Sigmoid colon (tissue), 7 donors: ENCODE measurements around the gene VPS13D. TPM values are rescaled to one million over a fixed set of nuclear protein-coding genes. Genes with fewer than 3 reads are reported as not detected.

Source experiments
- DNase-seq: peaks from one replicate; pipeline ENCODE4 v3.0.0-alpha.2; 2019
- H3K27ac ChIP-seq, 4 donors: fragments of 200-600 bp; sonication (generic); one replicate each; pipeline ENCODE4 v1.5.1; 2016 to 2019; ENCODE audit warnings: mild to moderate bottlenecking in 1 of 4
- H3K27me3 ChIP-seq, 3 donors: fragments of 200-600 bp; sonication (generic); one replicate each; pipeline ENCODE4 v1.5.1; 2019; ENCODE audit warnings: mild to moderate bottlenecking in 1 of 3
- H3K36me3 ChIP-seq, 4 donors: fragments of 200-600 bp; sonication (generic); one replicate each; pipeline ENCODE4 v1.5.1; 2016 to 2019
- H3K4me1 ChIP-seq, 4 donors: fragments of 200-600 bp; sonication (generic); one replicate each; pipeline ENCODE4 v1.5.1; 2017 to 2019
- H3K4me3 ChIP-seq, 4 donors: fragments of 200-600 bp; sonication (generic); one replicate each; pipeline ENCODE4 v1.5.1; 2017 to 2019; ENCODE audit warnings: mild to moderate bottlenecking in 2 of 4, moderate library complexity in 1 of 4
- H3K9me3 ChIP-seq, 4 donors: fragments of 200-600 bp in 3 of 4; sonication (generic) in 3 of 4; one replicate each; pipeline versions ENCODE4 v1.5.1 to v1.6.1; 2013 to 2019
- CTCF ChIP-seq, 4 experiments: fragments of 450-650 bp in 3 of 4; fragments of 200-600 bp in 1 of 4; IDR thresholded peaks; one replicate each; pipeline ENCODE4 v1.5.1; 2016 to 2019; ENCODE audit warnings: antibody characterized with exemption in 4 of 4, mild to moderate bottlenecking in 3 of 4, moderate library complexity in 2 of 4
- EP300 ChIP-seq, 4 donors: sonication (generic); formaldehyde crosslinking; IDR thresholded peaks; one replicate each; pipeline ENCODE4 v1.6.1; 2017; ENCODE audit warnings: antibody characterized with exemption in 4 of 4
- POLR2A ChIP-seq, 2 donors: fragments of 450-650 bp; IDR thresholded peaks; one replicate each; pipeline ENCODE4 v1.6.1; 2016; ENCODE audit warnings: antibody characterized with exemption in 2 of 2, mild to moderate bottlenecking in 2 of 2, moderate library complexity in 2 of 2
- POLR2AphosphoS5 ChIP-seq, 4 donors: sonication (generic); formaldehyde crosslinking; IDR thresholded peaks; one replicate each; pipeline ENCODE4 v1.6.1; 2017; ENCODE audit warnings: antibody characterized with exemption in 4 of 4
- WGBS, 2 donors: extraction: QIAGEN DNeasy Blood & Tissue Kit; methylation state at CpG; one replicate each; pipeline ENCODE4 v1.1.7; 2013; 5-methylcytosine and 5-hydroxymethylcytosine counted together
- intact Hi-C: fragments of 100-400 bp; cut with DNase I; formaldehyde crosslinking; loops from one replicate; pipeline ENCODE4 v1.15.1; 2023
- polyA plus RNA-seq, 3 donors: library from polyadenylated mRNA; stranded (reverse); fragments of 200-250 nt; gene quantifications; one replicate each; pipeline ENCODE4 v1.2.3, GENCODE V29; 2013
- total RNA-seq, 4 donors: library from RNA; depleted of rRNA; stranded (reverse); fragments of >200 nt; gene quantifications; one replicate each; pipeline ENCODE4 v1.1.0, GENCODE V29; 2016
- donor health status: healthy with polysubstance abuse.
- donor health status: Bipolar disorder and iron deficiency.
- donor health status: healthy.

The VPS13D gene
- total and polyA plus RNA-seq, 7 donors: 7.6 to 90.8 (median 49.7) TPM

GRCh38 chr1:12206792-12207424 is 22.9 kb upstream of the VPS13D start:
- H3K4me1 ChIP-seq: peaks cover 0 to 9% (median 3%) of the 10 kb centered on the region in 4 donors
- H3K4me3 ChIP-seq: no peak overlapping the region
- 78 to 83% methylated on average over 17 of the region's 17 CpGs for WGBS, 2 donors
- TF ChIP-seq CTCF (IDR thresholded peaks at IDR 0.05) (no peak), POLR2A (IDR thresholded peaks at IDR 0.05) (no peak), EP300 (IDR thresholded peaks at IDR 0.05) (no peak), POLR2AphosphoS5 (IDR thresholded peaks at IDR 0.05) (no peak)
- H3K27me3 ChIP-seq: no peaks in the 10 kb centered on the region
- H3K36me3 ChIP-seq: peaks cover 0 to 12% (median 0%) of the 10 kb centered on the region in 4 donors
- no peak overlapping the region for H3K27ac ChIP-seq
- DNase-seq: no peak
- intact Hi-C loops: no loop called here
- no peaks in the 10 kb centered on the region for H3K9me3 ChIP-seq

- H3K27me3 ChIP-seq: no peaks in the 10 kb centered on the region
- TF ChIP-seq EP300 (IDR thresholded peaks at IDR 0.05) (no peak), POLR2A (IDR thresholded peaks at IDR 0.05) (no peak), CTCF (IDR thresholded peaks at IDR 0.05) (no peak), POLR2AphosphoS5 (IDR thresholded peaks at IDR 0.05) (no peak)
- 73% methylated on average over 6 of the region's 6 CpGs for WGBS, 2 donors
- H3K36me3 ChIP-seq: no peaks in the 10 kb centered on the region
- no peak overlapping the region for H3K4me3 ChIP-seq
- intact Hi-C loops: no loop called here
- H3K4me1 ChIP-seq: peaks cover 0 to 9% (median 3%) of the 10 kb centered on the region in 4 donors
- H3K9me3 ChIP-seq: no peaks in the 10 kb centered on the region
- no peak for DNase-seq
- H3K27ac ChIP-seq: no peak overlapping the region
Measured at GRCh38 chr1:12208271-12208670, 21.6 kb upstream of the VPS13D start.

GRCh38 chr1:12208764-12209494 is 20.9 kb upstream of the VPS13D start:
- no peak overlapping the region for H3K27ac ChIP-seq
- H3K36me3 ChIP-seq: no peaks in the 10 kb centered on the region
- 29 to 31% methylated on average over 14 of the region's 14 CpGs for WGBS, 2 donors
- H3K27me3 ChIP-seq: no peaks in the 10 kb centered on the region
- no peak overlapping the region for H3K4me3 ChIP-seq
- intact Hi-C loops: loop anchor here (1.0 kb wide), 1 partner anchor 84 kb away; no protein-coding TSS in a partner anchor
- H3K4me1 ChIP-seq: peaks cover 0 to 9% (median 3%) of the 10 kb centered on the region in 4 donors
- H3K9me3 ChIP-seq: no peaks in the 10 kb centered on the region
- TF ChIP-seq POLR2AphosphoS5 (IDR thresholded peaks at IDR 0.05) (peak in 1 of 4 donors; percentile 36), CTCF (IDR thresholded peaks at IDR 0.05) (peak; percentile 93 to 97 (median 94)), EP300 (IDR thresholded peaks at IDR 0.05) (no peak), POLR2A (IDR thresholded peaks at IDR 0.05) (no peak)
- DNase-seq: peak; percentile 91

GRCh38 chr1:12209495-12209832 is 20.4 kb upstream of the VPS13D start:
- intact Hi-C loops: loop anchor here (1.0 kb wide), 1 partner anchor 84 kb away; no protein-coding TSS in a partner anchor
- no peaks in the 10 kb centered on the region for H3K9me3 ChIP-seq
- TF ChIP-seq CTCF (IDR thresholded peaks at IDR 0.05) (no peak), POLR2AphosphoS5 (IDR thresholded peaks at IDR 0.05) (no peak), POLR2A (IDR thresholded peaks at IDR 0.05) (no peak), EP300 (IDR thresholded peaks at IDR 0.05) (no peak)
- no peaks in the 10 kb centered on the region for H3K36me3 ChIP-seq
- H3K4me3 ChIP-seq: no peak overlapping the region
- WGBS, 2 donors: 55 to 64% methylated on average over 3 of the region's 3 CpGs
- no peak for DNase-seq
- H3K27ac ChIP-seq: no peak overlapping the region
- H3K27me3 ChIP-seq: no peaks in the 10 kb centered on the region
- peaks cover 0 to 9% (median 3%) of the 10 kb centered on the region in 4 donors for H3K4me1 ChIP-seq
